Forelimb muscle (tissue), 1 donor: ENCODE results near the gene SLC9A1. TPM values are rescaled to one million over a fixed set of nuclear protein-coding genes. Genes with fewer than 3 reads are reported as not detected.

Source experiments
- DNase-seq: peaks from one replicate; pipeline ENCODE4 v3.0.0-alpha.2; 2013; ENCODE audit warnings: low read depth
- polyA plus RNA-seq: library from polyadenylated mRNA; unstranded; fragments of 120-200 nt; gene quantifications from one replicate; pipeline ENCODE4 v1.2.1, GENCODE V29; 2013; ENCODE audit not compliant: insufficient read length

Gene SLC9A1
- polyA plus RNA-seq, 1 donor: 14.4 TPM

DNA sequence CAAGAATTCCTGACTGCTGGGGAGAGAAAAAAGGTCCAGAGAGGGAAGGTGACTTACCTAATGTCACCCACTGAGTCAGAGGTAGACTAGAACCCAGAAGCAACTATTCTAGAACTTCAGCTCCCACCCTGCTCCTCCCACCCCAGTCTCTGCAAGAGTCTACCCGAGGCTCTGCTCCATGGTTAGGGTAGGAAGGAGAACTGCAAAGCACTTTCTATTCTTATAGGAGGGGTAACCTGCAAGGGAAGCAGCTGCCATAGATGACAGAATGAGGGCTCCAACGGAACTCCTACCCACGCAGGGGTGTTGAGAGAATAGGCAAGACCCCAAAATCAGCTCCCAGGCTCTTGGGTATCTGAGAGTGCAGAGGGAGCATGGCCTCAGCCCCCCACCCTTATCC lies 4.3 kb downstream of the SLC9A1 start:
- DNase-seq: no peak

DNA sequence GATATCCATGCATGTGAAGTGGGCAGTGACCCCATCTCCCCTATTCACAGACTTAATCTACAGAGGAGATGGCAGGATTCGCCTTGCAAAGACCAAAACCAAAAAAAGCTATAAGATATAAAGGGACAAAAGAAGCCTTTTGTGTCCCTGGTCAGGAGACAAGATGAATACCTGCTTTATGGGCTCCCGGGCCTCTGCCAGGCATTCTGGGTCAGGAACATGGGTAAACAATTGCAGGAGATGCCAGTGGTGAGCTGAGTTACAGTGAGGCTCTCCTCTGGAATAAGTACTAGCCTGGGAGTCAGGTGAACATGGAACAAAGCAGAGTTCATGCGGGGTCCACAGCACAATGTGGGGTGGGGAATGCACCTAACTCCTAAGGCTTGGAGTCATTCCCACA lies 4.7 kb downstream of the SLC9A1 start:
- no peak for DNase-seq

DNA sequence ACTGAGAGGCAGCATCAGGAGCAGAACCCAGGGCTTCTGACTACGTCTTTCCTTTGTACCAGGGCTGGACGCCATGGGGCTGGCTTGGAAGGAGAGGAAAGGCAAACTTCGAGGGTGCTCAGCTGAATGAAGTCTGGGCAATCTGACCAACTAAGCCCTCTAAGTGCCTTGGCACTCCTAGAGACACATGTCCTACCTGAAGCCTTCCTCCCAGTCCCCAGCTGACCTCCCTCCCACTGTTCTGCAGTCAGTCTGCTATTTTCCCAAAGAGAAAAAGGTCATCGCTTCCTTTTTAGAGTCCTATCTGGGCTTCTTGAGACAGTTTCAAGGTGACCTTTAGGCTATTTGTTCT lies 5.2 kb downstream of the SLC9A1 start:
- DNase-seq: no peak

DNA sequence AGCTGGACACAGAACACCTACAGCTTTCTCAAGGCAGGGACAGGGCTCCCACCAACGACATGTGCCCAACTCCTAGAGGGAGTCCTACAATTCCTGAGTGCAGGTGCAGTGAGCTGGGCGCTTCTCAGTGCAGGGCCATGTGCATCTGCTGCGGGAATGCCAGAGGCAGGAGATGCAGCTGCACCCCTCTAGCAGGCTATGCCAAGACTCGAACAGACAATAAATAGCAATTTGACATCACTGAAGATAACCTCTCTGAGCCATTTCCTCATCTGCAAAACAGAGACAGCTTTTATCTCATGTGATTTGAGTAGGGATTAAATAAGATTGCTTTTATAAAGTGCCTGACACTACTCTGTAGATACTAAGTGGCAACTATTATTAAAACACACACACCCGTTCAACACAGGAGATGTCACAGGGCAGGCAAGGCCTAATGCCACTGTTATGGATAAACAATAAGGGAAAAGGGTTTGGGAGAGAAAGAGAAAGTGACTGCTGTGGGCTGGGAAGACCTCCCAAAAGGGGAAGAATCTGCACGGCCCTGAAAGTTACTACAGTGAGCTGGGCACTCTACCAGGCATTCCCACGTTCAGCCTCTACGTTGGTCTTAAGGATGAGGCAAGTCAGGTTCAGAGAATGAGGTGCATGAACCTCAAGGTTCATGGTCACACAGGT lies 5.7 kb downstream of the SLC9A1 start:
- DNase-seq: no peak

DNA sequence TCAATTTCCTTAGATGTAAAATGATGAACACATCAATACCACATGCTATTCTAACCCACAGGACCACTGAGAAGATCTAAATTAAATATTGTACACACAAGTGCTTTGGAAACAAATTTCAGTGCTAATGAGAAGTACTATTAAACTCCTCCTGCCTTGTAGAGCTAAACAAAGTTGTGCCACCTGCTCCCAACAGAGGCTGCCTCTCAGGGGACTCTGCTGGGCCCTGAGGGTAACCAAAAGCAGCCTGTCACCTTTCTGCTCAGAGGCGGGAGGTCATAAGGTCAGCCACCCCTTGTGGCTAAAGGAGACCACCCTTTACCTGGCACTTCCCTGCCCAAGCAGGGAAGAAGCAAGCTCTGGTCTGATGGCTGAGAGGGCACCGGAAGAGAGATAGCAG lies 6.3 kb downstream of the SLC9A1 start:
- no peak for DNase-seq

DNA sequence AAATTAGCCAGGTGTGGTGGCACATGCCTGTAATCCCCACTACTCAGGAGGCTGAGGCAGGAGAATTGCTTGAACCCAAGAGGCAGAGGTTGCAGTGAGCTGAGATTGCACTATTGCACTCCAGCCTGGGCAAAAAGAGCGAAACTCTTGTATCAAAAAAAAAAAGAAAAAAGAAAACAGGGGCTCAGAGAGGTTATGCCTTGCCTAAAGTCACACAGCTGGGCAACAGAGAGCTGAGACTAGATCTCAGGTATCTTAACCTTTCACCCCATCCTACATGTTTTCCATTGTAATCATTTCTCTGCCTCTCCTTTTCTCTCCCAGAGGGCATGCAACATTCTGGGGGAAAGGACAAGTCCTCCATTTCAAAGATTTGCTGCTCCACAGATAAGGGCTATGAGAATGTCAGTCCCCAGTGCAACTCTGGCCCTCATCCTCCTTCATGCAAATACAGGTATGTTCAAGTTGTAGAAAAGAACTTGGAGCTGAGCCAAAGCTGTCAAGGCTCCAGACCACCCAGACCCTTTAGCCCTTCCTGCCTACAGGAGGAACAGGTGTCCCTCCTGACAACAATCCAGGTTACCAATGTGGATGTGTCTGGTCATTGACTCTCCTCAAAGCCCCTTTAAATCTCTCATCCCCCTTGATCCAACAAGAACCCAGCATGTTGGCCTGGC lies 6.9 kb downstream of the SLC9A1 start:
- no peak for DNase-seq

DNA sequence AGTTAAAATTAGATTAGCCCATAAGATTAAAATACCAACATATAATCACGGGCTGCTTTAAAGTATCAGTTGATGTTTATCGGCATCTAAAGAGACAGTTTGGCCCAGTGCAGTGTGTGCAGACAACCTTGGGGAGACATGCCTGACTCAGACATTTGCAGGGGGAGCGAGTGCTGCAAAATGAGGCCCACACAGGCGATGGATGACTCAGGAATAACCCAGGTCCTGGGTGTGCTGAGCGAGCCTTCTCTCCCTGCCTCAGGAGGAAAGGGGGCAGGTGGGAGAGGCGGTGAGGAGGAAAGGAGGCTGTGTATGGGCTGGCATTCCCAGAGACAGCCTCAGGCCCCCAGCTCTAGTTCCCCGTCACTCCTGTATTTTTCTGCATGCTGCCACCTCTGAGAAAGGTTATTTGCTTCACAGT lies 9.0 kb downstream of the SLC9A1 start:
- no peak for DNase-seq

DNA sequence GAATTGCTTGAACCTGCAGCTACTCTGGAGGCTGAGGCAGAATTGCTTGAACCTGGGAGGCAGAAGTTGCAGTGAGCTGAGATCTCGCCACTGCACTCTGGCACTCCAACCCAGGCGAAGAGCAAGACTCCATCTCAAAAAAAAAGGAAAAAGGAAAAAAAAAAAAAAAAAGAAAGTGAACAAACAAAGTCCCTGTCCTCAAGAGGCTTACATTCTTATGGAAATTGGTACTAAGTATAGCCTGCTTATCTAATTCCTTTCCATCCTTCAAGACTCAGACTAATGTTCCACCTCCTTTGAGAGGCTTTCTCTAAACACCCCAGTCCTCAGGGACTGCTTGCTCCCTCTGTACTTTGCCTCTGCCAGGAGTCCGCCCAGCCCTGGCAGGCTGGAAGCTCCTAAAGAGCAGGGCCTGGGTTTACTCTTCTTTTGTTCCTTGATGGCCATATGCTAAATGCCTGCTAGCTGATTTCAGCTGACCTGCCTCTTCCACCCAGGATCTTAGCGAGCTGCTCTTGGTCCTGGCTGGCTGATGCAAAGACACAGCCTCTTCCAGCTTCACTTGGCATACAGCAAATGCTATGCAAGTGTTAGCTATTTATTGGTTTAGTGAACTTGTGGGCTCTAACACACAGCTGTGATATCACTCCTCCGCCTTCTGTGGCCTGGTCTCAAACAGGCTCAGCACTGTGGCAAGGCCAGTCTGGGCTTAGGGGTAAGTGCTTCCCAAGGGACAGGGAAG lies 9.8 kb downstream of the SLC9A1 start:
- DNase-seq: no peak

DNA sequence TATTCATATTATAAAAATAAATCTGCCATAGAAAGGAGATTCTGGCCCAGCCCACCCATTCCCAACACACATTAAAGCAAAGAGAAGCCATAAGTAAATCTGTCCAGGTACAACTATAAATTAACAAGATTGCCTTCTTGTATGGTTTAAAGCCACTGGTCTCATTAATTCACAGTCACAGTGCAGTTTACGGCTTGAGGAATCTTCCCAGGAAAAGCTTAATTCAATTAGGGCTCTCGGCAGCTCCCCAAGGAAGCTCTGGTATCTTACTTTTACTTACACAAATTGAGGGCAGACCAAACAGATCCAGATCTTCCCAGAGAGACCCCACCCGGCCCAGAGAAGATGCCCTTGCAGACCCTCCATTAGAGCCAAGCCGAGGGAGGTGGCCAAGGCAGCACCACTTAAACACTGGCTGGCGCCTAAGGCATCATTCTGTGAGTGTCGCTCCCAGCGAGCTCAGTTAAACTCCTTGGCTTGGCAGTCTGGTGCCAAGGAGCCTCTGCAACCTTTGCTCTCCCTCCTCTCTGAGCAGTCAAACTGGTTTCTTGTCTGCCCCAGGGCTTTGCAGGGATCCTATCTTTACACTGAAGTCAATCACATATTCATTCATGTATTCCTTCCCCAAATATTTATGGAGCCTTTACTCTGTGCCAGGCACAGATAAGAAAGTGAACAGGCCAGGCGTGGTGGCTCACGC lies 10.7 kb downstream of the SLC9A1 start:
- no peak for DNase-seq

DNA sequence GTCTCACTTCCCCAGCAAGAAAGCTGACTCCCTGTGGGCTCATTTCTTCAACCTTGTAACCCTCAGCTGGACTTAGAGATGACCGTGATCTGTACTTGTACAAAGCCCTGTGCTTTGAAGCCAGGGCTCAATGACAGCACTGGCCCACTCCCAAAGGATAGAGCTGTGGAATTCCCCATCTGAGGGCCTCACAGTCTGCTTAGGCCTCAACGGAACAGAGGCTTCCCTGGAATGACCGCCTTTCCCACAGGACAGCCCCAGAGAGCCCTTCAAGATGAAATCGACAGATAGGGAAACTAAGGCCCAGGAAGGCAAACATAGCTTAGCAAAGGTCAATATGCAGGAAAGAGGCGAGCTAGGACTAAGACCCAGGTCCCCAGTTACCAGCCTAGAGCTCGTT lies 11.5 kb downstream of the SLC9A1 start:
- DNase-seq: no peak

DNA sequence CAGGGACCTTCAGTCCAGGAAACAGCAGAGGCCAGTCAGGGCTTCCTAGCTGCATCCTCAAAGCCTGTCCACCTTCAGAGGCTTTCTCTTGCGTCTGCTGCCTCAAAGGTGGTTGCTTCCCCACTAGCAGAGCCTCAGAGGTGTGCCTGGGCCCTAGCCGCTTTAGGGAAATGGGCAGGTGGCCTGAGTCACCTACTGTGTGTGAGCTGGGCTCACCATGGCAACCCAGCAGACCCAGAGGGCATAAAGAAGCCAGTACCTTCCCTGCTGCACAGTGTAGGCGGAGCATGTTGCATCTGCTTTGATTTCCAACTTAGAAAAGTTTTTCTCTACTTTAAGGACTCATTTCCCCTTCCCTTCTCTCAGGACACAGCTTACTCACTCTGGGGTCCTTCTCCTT lies 12.5 kb downstream of the SLC9A1 start:
- no peak for DNase-seq

DNA sequence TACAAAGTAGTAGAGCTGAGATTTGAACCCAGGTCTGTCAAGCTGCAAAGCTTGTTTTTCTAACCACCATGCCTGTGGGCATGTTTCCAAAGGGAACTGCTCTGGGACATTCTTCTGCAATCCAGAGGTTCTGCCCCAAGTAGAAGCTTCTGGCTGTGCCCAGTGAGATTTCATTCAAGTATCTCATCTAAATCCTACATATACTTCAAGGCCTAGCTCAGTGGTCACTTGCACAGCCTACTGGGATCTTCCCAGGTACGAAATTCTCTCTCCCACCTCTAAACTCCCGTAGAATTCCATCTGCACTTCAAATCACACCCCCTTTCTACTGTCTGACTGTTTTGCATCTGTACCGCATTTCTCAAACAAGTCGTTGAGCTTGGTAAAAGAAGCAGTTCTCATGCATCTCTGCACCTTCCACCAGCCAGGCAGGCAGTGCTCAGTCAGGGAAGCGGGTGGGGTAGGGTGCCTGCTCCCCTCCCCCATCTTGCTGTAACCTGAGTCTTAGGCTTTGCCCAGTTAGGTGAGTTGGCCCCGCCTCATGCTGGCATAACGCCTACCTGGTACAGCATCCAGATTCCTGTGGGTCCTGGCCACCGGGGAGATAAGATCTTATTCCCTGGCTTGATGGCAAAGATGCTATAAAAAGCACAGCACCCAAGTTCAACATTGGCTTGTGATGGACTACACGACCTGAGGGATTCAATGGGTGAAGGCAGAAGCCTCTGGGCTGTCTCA lies 13.5 kb downstream of the SLC9A1 start:
- DNase-seq: no peak

DNA sequence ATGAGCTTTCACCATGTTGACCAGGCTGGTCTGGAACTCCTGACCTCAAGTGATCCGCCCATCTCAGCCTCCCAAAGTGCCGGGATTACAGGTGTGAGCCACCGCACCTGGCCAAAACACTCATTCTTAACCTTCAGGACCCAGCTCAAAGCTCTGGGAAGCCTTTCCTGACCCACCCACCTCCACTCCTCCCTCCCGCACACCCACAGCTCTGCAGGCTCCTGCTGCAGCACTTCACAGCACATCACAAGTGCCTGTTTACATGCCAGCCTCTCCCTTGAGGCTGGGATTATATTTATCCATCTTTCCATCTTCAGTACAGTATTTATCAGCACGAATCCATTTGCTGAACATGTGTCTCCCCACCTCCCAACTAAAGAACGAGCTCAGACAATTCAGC lies 14.9 kb downstream of the SLC9A1 start:
- DNase-seq: no peak

DNA sequence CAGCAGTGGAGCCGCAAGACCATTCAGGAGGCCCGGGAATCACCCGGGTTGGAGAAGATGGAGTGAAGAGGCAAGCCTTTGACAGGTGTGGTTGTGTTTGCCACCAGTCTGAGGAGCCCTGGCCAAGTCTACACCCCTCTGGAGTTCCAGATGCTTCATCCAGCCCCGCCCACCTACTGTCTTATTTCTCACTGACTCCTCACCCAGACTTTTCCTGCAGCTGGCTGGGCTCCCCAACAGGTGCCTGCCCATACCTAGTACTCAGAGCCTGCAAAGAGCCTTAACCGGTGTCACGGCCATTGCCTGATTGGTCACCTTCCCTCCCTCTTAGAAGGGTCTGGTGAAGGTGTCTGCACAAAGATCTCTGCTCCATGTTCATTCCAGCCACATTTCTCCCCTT lies 16.0 kb downstream of the SLC9A1 start:
- DNase-seq: no peak

DNA sequence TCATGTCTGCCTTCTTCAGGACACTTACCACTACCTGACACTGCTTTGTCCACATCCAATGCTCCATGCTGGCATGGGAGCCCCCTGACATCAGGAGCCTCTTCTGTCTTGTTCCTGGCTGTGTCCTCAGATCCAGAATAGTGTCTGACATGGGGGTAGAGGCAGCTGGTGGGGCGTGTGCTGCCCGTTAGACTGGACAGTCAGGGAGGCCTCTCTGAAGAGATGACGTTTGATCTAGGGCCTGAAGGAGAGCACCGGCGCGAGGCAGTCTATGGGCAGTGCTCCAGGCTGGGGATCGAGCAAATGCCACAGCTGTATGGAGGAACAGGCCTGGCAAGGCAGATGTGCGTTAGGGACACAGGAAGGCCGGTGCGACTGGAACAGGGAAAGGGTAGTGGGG lies 16.6 kb downstream of the SLC9A1 start:
- no peak for DNase-seq

DNA sequence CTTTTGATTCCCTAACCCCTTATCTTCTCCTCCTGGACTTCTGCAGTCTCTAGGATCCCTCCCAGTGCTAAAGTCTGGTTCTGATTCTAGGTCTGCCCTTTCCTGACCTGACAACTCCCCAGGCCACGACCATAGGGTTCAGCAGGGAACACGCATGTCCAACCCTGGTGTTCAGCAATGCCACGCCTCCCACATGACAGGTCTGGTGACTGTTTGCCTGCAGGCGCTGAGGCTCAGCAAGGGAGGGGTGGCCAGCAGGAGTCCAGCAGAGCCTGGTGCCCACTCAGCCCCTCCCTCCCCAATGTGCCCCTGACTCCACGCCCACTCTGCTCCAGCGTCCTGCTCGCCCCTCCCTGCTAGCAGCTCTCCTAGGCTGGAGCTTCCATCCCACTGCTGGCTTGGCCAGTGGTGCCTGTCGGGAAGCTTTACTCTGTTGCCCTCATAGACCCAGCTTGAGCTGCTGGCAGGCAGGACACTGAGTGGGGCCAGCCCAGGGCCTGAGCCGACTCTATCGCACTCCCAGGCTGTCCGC lies 17.3 kb downstream of the SLC9A1 start:
- no peak for DNase-seq

DNA sequence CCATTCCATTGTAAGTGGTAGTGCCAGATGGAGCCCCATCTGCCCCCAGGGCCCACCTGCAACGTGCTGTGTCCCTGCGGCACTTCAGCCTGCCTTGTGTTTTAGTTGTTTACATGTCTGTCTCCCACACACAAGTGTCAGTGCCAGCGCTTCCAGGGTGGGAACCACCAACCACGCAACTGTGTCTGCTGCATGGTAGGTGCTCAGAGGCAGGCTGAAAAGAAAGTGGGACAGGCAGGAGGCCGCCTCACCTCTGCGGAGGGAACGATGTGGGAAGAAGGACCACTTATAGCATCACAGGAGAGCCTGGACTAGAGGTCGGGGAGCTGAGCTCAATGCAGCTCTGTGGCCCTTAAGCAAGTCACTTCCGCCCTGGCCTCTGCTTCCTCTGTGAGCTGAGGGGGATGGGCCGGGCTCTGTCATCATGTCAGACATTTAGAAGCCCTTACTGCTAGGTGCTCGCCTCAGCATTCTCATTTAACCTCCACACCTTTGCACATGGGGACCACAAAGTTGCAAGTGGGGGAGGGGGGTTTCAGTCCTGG lies 17.9 kb downstream of the SLC9A1 start:
- no peak for DNase-seq

DNA sequence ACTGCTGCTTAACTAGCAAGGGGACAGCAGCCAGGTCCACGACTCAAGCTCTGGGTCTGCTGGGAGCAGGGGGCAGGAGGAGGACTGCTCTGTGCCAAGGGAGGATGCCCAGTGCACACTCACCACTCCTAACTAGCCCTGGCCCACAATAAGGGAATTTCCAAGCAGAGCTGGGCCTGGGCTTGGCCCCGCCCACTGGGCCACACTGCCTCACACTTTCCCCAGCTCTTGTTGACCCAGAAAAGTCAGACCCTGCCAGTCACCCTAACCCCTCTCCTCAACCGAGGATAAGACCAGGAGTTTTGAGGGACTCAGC lies 18.7 kb downstream of the SLC9A1 start:
- DNase-seq: no peak

DNA sequence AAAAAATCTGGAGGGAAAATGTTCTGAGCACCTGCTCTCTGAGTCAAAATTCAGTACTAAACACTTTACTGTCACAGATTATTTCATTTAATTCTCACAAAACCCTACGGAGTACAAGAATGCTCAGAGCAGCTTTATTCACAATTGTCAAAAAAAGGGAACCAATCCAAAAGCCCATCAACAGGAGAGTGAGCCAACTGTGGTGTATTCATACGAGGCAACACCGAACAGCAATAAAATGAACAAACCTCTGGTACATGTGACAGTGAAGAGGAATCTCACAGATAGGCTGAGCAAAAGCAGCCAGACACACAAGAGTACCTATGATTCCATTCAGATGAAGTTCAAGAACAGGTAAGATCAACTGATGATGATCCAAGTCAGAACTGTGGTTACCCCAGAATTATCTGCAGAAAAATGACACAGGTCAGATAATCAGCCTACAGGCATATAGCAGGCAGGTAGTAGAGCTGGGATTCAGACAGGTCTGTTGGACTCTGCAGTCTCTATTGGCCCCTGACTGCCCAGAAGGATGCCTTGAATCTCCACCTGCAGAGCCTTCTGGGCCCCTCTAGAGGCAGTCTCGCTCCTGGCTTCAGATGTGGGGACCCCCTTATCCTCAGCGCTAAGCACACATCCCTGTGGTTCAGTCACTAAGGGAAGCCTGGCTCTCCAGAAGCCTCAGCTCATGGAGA lies 19.2 kb downstream of the SLC9A1 start:
- DNase-seq: no peak

DNA sequence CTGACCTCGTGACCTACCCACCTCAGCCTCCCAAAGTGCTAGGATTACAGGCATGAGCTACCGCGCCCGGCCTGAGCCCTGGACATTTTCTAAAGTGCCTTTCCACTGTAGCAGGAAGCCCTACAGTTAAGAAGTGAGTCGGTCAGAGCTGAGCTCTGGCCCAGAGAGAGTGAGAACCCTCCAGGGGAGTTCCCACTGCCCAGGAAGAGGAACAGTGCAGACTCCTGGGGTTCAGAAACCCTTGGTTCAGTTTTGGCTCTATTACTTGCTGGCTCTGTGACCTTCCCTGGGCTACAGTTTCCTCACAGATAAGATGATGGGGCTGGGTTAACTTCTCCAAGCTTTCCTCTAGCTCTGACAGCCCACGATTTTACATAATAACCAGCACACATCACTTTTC lies 20.9 kb downstream of the SLC9A1 start:
- DNase-seq: no peak

DNA sequence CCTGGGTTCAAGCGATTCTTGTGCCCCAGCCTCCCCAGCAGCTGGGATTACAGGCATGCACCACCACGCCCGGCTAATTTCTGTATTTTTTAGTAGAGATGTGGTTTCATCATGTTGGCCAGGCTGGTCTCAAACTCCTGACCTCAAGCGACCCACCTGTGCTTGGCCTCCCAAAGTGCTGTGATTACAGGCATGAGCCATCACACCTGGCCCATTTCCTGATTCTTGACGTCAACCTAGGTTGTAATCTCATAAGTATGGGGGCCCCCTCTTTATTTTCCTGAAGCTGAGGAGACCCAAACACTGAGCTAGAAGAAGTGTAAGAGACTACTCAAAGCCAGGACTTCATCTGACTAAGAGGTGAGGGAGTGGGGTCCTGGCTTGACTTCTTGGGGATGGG lies 21.8 kb downstream of the SLC9A1 start:
- DNase-seq: no peak
